Activated CD8-positive, alpha-beta memory T cell treated with anti-CD3 and anti-CD28 coated beads, Interleukin-2, amount 50 U/mL, for 4 hours (primary cell): ENCODE results near the gene ESYT2.
"Not testable (repeated sequence)": the region's sequence is repeated elsewhere in the genome, so short reads cannot be mapped to it uniquely, and the experiment has no call there.

Experiments
- DNase-seq: peaks from one replicate; pipeline ENCODE4 v3.0.0-alpha.2; 2020

Gene ESYT2

GRCh38 chr7:158710651-158711102, 118.6 kb downstream of the ESYT2 start:
- DNase-seq: no peak

- DNase-seq: no peak
Observed at GRCh38 chr7:158707610-158708009, 121.7 kb downstream of the ESYT2 start.

GRCh38 chr7:158706710-158707590, 122.4 kb downstream of the ESYT2 start:
- no peak for DNase-seq

- no peak for DNase-seq
Observed at GRCh38 chr7:158706273-158706704, 123.0 kb downstream of the ESYT2 start.

- DNase-seq: no peak
Observed at GRCh38 chr7:158705234-158705850, 124.0 kb downstream of the ESYT2 start.

- peak; percentile 99 for DNase-seq
Observed at GRCh38 chr7:158704524-158705233, 124.6 kb downstream of the ESYT2 start, which contains the start of gene NCAPG2. Gene NCAPG2, minus strand, starts transcription at chr7:158704804. Its CDS starts 2,905 bp downstream, at chr7:158701899.

- DNase-seq: not testable (repeated sequence)
Observed at GRCh38 chr7:158703679-158704523, 125.4 kb downstream of the ESYT2 start.

GRCh38 chr7:158702944-158703343, 126.4 kb downstream of the ESYT2 start:
- DNase-seq: no peak

- no peak for DNase-seq
Observed at GRCh38 chr7:158702196-158702595, 127.1 kb downstream of the ESYT2 start.

- DNase-seq: no peak
Observed at GRCh38 chr7:158700008-158700407, 129.3 kb downstream of the ESYT2 start.

GRCh38 chr7:158699341-158699740, 130.0 kb downstream of the ESYT2 start:
- no peak for DNase-seq

- DNase-seq: no peak
Observed at GRCh38 chr7:158698657-158699195, 130.6 kb downstream of the ESYT2 start.

GRCh38 chr7:158697597-158697996, 131.7 kb downstream of the ESYT2 start:
- not testable (repeated sequence) for DNase-seq

- DNase-seq: peak; percentile 46
Observed at GRCh38 chr7:158695726-158696452, 133.4 kb downstream of the ESYT2 start.

- DNase-seq: no peak
Observed at GRCh38 chr7:158695056-158695455, 134.3 kb downstream of the ESYT2 start.

GRCh38 chr7:158694650-158695049, 134.7 kb downstream of the ESYT2 start:
- no peak for DNase-seq

- no peak for DNase-seq
Observed at GRCh38 chr7:158689488-158689887, 139.8 kb downstream of the ESYT2 start.

- no peak for DNase-seq
Observed at GRCh38 chr7:158687406-158687805, 141.9 kb downstream of the ESYT2 start.

GRCh38 chr7:158685693-158686092, 143.6 kb downstream of the ESYT2 start:
- no peak for DNase-seq

GRCh38 chr7:158684329-158684728, 145.0 kb downstream of the ESYT2 start:
- no peak for DNase-seq

- no peak for DNase-seq
Observed at GRCh38 chr7:158683541-158683940, 145.8 kb downstream of the ESYT2 start.
